ENCODE results near the gene DHCR7. TPM values are rescaled to one million over a fixed set of nuclear protein-coding genes. Genes with fewer than 3 reads are reported as not detected.

Gene DHCR7
- total RNA-seq, 4 donors from 2014 or later = 8.3 to 32.0 (median 23.7) TPM

DNA sequence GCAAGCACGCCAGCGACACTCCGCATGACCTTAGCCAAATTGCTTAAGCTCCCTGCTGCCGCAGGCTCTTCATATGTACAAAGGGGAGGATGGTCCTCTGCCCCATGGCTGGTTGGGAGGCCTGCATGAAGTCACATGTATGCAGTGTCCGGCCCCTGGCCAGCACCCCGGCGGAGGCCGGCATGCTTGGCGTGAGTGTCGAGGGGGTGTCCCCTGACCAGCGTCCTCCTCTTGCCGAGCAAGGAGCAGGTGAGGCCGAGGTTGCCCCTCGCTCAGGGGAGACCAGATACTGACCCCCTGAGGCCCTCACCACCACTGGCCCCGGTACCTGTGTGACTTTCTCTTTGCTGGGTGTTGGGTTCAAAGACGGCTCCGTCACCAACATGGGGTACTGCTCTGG lies 50.2 kb downstream of the DHCR7 start:
- Histone ChIP-seq H3K27me3 (no peaks in the 10 kb centered on the region), H3K9me3 (no peaks in the 10 kb centered on the region), H3K36me3 (no peaks in the 10 kb centered on the region), H3K4me1 (no peaks in the 10 kb centered on the region), H3K27ac (no peak overlapping the region), H3K4me3 (replicated peaks in 1 of 3) (no peak overlapping the region)
- intact Hi-C loops (cut with DNase I) = no loop called here
- TF ChIP-seq, protein P1, sequence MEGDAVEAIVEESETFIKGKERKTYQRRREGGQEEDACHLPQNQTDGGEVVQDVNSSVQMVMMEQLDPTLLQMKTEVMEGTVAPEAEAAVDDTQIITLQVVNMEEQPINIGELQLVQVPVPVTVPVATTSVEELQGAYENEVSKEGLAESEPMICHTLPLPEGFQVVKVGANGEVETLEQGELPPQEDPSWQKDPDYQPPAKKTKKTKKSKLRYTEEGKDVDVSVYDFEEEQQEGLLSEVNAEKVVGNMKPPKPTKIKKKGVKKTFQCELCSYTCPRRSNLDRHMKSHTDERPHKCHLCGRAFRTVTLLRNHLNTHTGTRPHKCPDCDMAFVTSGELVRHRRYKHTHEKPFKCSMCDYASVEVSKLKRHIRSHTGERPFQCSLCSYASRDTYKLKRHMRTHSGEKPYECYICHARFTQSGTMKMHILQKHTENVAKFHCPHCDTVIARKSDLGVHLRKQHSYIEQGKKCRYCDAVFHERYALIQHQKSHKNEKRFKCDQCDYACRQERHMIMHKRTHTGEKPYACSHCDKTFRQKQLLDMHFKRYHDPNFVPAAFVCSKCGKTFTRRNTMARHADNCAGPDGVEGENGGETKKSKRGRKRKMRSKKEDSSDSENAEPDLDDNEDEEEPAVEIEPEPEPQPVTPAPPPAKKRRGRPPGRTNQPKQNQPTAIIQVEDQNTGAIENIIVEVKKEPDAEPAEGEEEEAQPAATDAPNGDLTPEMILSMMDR (IDR thresholded peaks at IDR 0.05) = no peak
- no peak for TF ChIP-seq POLR2A (IDR thresholded peaks at IDR 0.05)
- 92 to 100% methylated on average over 9 of the region's 17 CpGs for WGBS, 2 donors
- DNase-seq = no peak

DNA sequence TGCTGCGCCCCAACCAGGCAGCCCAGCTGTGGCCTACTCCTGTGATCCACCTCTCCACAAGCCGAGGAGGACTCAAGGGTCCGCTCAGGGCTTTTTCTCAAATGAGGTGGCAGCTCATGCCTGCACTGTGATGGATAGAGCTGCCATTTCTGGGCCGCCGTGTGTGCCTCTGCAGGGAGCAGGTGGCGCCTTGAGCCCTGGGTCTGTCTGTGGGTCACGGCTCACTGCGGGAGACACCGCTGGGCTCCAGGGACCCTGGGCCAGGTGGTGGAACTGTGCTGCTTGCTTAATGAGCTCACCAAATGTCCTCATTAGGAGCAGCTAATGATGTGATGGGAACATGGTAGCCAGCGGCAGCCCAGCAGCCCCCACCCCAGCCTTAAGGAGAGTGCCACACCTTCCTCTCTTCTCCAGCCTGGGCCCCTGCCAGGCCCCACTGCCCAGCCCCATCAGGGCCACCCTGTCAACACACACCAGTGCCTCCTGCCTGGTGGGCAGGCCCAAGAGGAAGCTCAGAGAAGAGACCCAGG lies 50.8 kb downstream of the DHCR7 start:
- Histone ChIP-seq H3K4me1 (no peaks in the 10 kb centered on the region), H3K4me3 (replicated peaks in 1 of 3) (no peak overlapping the region), H3K9me3 (no peaks in the 10 kb centered on the region), H3K27ac (no peak overlapping the region), H3K27me3 (no peaks in the 10 kb centered on the region), H3K36me3 (no peaks in the 10 kb centered on the region)
- TF ChIP-seq POLR2A (IDR thresholded peaks at IDR 0.05) = no peak
- TF ChIP-seq, protein P1 (IDR thresholded peaks at IDR 0.05) = no peak
- WGBS, 2 donors = 70 to 89% methylated on average over 3 to 4 of the region's 10 CpGs
- no peak for DNase-seq
- intact Hi-C loops (cut with DNase I) = no loop called here

DNA sequence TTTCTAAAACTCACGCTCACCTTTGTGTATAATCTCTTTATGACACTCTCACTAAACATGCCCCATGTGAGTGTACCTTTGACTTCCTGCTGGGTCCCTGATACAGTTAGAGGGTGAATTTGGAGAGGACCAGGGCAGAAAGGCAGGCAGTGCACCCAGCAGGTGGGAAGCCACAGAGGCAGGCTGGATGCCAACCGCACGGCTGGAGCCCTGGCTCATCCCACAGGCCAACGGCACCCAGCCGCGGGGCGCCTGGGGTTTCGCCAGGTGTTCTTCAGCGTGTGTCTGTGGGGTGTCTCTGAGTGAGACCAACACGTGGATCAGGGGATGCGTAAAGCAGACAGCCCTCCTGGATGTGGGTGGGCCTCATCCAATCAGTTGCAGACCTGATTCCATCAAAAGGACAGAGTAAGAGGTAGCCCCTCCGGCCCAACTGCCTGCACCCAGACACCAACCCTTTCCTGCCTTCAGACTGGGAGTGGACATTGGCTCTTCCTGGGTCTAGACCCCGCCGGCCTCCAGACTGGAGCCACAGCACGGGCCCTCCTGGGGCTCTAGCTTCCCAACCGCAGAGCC lies 51.6 kb downstream of the DHCR7 start:
- no peaks in the 10 kb centered on the region for H3K27me3 ChIP-seq
- 92 to 96% methylated on average over 5 to 12 of the region's 16 CpGs for WGBS, 2 donors
- no peak overlapping the region for H3K4me3 ChIP-seq (replicated peaks in 1 of 3)
- TF ChIP-seq POLR2A (IDR thresholded peaks at IDR 0.05) = no peak
- TF ChIP-seq, protein P1 (IDR thresholded peaks at IDR 0.05) = no peak
- no peaks in the 10 kb centered on the region for H3K4me1 ChIP-seq
- H3K9me3 ChIP-seq = no peaks in the 10 kb centered on the region
- no peak overlapping the region for H3K27ac ChIP-seq
- DNase-seq = no peak
- intact Hi-C loops (cut with DNase I) = no loop called here
- no peaks in the 10 kb centered on the region for H3K36me3 ChIP-seq

DNA sequence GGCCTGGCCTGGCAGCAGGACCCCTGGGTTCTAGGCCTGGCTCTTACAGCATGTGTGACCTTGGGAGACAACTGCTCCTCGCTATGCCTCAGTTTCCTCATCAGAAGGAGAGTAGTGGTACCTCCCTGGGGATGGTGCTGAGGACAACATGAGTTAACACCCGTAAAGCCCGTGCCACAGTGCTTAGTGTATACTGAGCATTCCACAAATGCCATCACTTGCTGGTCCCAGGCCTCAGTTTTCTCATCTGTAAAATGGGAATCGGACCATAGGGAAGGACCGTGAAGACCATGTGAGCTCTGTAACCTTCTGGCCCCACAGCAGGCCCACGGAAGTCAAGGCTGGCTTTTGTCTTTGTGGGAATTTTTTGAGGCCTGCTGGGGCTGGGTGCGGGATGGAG lies 52.4 kb downstream of the DHCR7 start:
- Histone ChIP-seq H3K36me3 (no peaks in the 10 kb centered on the region), H3K4me1 (no peaks in the 10 kb centered on the region), H3K4me3 (replicated peaks in 1 of 3) (no peak overlapping the region), H3K27me3 (no peaks in the 10 kb centered on the region), H3K9me3 (no peaks in the 10 kb centered on the region), H3K27ac (no peak overlapping the region)
- WGBS, 2 donors = 84 to 88% methylated on average over 7 of the region's 7 CpGs
- TF ChIP-seq, protein P1 (IDR thresholded peaks at IDR 0.05) = no peak
- TF ChIP-seq POLR2A (IDR thresholded peaks at IDR 0.05) = no peak
- no peak for DNase-seq
- intact Hi-C loops (cut with DNase I) = no loop called here

DNA sequence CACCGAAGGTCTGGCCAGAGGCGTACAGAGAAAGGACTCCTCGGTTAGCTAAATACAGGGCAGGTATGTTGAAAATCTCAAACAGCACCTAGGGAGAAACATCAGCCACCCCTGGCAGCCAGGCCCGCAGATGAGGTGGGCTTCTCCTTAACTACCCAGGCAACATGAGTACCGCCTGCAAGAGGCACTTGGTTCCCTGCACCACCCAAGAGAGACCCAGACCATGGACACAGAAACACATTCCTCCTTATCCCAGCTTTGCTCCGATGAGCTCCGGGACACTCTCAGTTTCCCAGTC lies 53.0 kb downstream of the DHCR7 start:
- intact Hi-C loops (cut with DNase I) = no loop called here
- no peaks in the 10 kb centered on the region for H3K27me3 ChIP-seq
- H3K9me3 ChIP-seq = no peaks in the 10 kb centered on the region
- no peaks in the 10 kb centered on the region for H3K36me3 ChIP-seq
- no peak for TF ChIP-seq POLR2A (IDR thresholded peaks at IDR 0.05)
- TF ChIP-seq, protein P1 (IDR thresholded peaks at IDR 0.05) = no peak
- WGBS, 2 donors = 63 to 71% methylated on average over 7 of the region's 7 CpGs
- H3K4me3 ChIP-seq (replicated peaks in 1 of 3) = no peak overlapping the region
- no peak overlapping the region for H3K27ac ChIP-seq
- no peaks in the 10 kb centered on the region for H3K4me1 ChIP-seq
- no peak for DNase-seq
